GM21515 (cell line): Measurements from ENCODE around the gene LGALSL.

ENCODE experiments used
- ATAC-seq: cut with Tn5 transposase; IDR thresholded peaks from one replicate; pipeline ENCODE4 v1.9.1; 2021; ENCODE audit not compliant: unreplicated experiment

Gene LGALSL

DNA sequence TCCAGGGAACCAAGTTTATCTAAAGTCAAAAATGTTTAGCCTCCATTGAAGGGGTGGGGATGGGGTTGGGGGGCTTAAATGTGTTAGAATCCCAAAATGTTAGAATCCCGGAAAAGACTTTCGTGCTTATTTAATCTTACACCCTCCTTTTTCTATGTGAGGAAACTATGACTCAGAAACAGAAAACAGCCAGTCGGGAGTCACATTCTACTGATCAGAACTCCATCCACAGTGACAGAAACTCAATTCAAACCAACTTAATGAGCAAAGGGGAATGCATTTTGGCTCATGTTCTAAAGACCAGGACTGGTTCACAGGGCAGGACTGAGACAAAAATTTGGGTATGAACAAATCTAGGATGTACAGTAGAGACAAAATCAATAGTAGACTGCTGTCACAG, 38.3 kb downstream of the LGALSL start:
- ATAC-seq = no peak

DNA sequence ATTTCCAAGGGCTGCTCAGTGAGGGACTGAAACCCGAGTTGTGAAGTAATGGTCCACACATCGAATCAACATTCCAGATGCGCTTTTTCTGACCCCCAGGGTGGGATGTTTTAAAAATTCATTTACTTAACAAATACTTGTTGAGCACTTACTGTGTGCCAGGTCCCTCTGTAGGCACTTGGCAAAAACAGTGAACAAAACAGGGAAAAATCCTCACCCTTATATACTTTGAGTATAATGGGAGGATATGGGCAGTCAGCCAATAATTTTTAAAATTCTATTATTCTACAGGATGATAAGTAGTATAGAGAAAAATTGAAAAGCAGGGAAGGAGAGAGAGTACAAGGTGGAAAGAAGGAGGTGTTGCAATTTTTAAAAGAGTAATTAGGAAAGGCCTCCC, 38.9 kb downstream of the LGALSL start:
- ATAC-seq = no peak

DNA sequence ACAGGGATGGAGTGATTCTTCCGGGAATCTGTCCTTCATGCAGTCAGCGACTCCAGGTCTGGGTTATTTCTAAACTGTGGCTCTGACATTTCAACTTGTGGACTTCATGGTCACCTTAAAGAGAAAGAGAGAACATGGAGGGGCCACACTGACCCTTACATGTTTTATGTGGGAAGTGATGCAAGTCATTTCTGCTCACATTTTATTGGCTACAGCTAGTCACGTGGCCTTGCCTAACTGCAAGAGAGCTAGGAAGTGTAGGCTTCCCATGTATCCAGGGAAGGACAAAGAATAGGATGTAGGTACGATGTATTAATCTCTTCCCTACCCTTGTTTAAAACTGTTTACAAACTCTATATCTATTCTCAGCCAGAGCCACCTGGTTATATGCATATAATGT, 39.8 kb downstream of the LGALSL start:
- ATAC-seq = no peak

DNA sequence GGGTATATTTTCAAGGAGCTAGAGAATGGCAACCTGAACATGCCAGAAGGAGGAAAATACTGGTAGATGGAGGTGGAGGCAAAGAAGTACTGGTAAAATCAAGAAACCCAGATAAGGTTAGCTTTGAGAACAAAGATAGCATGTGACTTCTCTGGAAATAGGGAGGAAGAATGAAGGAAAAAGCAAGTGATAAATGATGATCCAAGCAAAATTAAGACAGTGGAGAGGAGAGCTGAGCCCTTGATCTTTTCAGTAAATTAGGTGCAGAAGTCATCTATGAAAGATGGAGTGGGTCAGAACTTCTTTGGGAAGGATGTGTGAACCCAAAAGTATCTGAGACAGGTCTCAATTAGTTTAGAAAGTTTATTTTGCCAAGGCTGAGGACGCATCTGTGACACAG, 44.5 kb downstream of the LGALSL start:
- ATAC-seq = no peak

DNA sequence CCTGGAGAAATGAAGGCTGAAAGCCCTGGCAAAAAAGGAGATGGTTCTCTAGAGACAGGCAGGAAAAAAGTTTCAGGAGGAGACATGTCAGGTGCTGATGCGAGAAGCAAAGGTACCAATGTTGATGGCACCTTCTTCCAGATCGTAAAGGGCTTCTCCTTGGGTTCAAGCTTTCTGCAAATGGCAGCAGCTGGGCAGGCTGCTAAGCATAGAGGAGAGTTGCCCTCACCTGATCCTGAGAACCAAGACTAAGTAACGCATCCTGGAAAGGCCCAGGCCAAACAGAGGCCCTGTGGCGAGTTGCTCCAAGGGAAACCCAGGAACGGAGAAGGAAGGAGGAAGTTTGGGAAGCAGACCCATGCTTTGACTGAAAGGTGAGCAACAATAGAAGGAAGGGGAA, 46.6 kb downstream of the LGALSL start:
- ATAC-seq = no peak

DNA sequence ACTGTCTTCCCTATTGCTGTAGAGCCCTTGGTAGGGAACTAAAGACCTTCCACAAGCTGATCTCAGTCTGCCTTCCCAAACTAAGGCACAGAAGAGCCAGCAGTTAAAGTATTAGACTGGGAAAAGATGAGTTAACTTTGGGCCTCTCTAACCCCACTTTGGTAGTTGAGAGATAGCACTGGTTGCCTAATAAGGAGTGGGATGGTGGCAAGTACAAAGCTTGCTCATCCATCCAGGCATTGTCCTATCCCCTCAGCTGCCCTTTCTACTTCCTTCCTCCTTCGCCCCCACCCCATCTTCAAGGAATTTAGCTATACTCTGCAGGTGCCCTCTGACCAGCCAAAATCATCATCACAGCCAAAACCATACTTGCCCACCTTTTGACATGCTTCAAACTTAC, 48.0 kb downstream of the LGALSL start:
- ATAC-seq = no peak

DNA sequence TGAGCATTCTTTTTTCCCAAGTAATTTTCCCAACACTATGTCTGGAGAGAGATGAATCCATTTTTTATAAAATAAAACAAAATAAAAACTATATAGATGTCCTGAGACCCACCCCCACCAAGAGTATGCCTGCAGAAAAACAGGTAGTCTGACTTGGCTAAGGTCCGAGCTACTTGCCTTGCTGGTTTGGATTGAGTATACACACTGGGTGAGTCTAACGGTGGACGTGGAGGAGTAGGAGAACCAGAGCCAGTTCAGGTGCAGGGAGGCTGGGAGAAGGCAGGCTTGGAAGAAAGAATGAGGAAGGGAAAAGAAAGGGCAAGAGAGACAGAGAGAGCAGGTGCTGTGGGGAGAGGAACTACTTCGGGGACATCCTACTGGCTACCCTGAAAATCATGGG, 48.9 kb downstream of the LGALSL start:
- ATAC-seq = no peak

DNA sequence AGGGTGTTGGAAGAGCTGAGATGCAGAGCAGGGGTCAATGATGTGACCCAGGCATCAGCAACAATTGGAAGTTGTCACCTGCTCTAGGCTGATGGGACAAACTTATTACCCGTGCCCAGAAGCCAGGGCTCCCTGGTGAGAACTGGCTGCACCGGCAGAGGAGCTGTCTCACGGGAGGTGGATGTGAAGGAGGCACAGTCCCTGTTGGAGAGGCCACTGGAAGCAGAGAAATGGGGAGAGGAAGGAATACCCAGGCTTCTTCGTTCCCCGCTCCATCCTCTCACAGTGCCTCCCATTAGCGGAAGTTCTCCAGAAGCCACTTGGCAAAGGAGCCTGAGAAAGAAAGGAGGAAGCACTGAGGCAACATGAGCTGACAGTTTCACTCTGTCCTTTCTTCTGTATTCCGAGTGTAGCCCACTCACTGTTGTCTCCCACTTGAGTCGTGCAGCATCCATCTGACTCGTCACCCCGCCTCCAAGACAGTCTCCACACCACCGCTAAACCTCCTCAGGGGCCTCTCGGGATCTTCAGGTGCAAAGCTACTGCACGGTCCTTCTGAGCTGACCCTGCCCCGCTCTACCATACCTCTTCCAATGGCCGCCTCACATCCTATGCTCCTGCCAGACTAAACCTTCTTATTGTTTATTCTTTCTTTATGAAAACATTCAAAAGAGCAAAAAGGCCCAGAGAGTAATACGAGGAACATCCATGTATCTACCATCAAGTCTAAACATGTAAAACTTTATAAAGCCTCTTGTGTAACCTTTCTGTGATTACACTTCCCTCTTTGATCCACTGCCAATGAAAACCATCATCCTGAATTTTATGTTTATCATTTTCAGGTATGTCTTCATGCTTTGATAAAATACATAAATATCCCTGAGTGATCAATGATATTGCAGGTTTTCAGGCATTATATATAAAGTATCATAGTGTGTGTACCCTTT, 51.1 kb downstream of the LGALSL start:
- no peak for ATAC-seq

DNA sequence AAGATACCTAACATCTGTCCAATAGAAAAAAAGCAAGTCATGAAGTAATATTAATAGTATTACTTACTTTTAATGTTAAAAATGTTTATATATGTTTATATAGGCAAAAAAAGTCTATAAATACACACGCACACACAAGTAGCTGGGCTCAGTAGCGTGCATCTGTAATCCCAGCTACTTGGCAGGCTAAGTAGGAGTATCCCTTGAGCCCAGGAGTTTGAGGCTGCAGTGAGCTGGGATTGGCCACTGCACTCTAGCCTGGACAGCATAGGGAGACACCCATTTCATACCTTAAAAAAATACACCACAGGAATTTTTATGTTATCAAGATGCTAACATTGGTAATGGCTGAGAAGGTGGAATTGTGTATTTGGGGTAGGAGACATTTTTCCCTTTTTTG, 52.7 kb downstream of the LGALSL start:
- no peak for ATAC-seq
